Prostate gland (tissue), 2 donors: ENCODE data around the gene RNF151.

Experiments
- CTCF ChIP-seq, 4 experiments: fragments of 200-600 bp in 2 of 4; fragments of 450-650 bp in 2 of 4; sonication (generic) in 2 of 4; IDR thresholded peaks; 1 replicate in 3 of 4; 2 replicates in 1 of 4; pipeline ENCODE4 v1.5.1; 2016 to 2019; ENCODE audit warnings: antibody characterized with exemption in 4 of 4, mild to moderate bottlenecking in 2 of 4, moderate library complexity in 2 of 4
- POLR2AphosphoS5 ChIP-seq: sonication (generic); formaldehyde crosslinking; IDR thresholded peaks from one replicate; pipeline ENCODE4 v1.6.1; 2017; ENCODE audit warnings: antibody characterized with exemption

- TF ChIP-seq CTCF (IDR thresholded peaks at IDR 0.05), result no peak
- TF ChIP-seq POLR2AphosphoS5, result no peak
Observed at GRCh38 chr16:1929105-1929504, 37.6 kb upstream of the RNF151 start.
